Left renal cortex interstitium (tissue), 4 donors: Measurements from ENCODE around the gene CENPX. TPM values are rescaled to one million over a fixed set of nuclear protein-coding genes. Genes with fewer than 3 reads are reported as not detected.

Experiments
- DNase-seq, 4 donors: peaks; one replicate each; pipeline ENCODE4 v3.0.0-alpha.2; 2013; ENCODE audit warnings: low read depth in 4 of 4, low spot score in 2 of 4, missing footprints in 1 of 4
- polyA plus RNA-seq, 4 donors: library from polyadenylated mRNA; unstranded; fragments of 120-200 nt; gene quantifications; one replicate each; pipeline ENCODE4 v1.2.1, GENCODE V29; 2013; ENCODE audit not compliant: insufficient read length in 4 of 4

The CENPX gene
- polyA plus RNA-seq, 4 donors: 36.3 to 49.2 (median 45.1) TPM

DNA sequence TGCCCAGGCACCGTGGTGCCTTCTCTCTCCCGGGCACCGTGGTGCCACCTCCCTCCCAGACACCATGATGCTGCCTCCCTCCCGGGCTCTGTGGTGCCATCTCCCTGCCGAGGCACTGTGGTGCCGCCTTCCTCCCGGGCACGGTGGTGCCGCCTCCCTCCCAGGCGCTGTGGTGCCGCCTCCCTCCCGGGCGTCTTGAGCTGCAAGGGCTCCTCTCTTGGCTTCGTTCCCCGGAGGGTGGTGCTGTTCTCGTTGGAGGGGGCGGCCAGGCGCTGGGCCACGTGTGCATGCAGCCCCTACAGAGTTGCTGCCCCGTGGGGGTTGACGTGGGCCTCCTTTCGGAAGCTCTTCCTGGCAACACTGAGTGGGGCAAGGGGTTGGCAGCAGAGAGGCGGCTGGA lies 8.2 kb downstream of the CENPX start:
- DNase-seq: no peak

DNA sequence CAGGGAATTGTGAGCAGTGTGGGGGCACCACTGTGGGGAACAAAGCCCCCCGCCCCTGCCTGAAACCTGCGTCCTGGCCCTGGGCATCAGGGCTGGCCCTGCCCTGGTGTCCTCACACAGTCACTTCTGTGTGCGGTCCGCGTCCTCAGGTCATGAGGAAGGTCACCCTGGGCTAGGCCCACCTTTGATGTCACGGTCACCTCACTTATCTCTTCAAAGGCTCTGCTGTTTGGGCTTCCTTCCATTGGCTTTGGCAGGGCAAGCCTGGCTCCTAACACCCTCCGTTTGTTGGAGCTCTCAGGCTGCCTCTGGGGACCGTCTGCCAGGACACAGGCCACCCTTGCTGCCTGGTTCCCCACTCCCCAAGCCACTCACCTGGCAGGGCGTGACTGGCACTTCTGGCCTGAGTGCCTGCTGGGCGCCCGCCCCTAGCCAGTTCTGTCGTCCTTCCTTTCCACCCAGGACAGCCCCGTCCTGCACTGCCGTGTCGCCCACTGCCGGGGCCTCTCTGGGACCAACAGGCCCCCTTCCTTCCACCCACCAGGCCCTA lies 8.8 kb downstream of the CENPX start:
- DNase-seq: no peak

DNA sequence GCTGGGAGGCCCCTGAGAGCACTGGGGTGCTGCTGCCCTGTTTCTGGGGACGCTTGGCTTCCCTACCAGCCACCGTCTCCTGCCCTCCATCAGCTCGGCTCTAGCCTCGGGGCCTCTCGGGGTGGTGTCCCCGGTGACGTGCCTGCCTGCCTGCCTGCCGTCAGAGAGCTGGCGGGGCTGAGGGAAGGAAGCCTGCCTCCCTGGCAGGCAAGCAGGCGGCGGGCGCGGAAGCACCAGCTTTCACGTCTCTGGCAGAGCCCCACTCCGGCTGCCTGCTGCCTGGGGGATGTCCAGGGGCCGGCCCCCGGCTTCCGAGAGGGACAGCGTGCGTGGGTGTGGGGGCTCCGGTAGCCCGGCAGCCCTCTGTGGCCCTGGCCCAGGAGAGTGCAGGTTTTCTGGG lies 9.3 kb downstream of the CENPX start:
- DNase-seq: no peak

DNA sequence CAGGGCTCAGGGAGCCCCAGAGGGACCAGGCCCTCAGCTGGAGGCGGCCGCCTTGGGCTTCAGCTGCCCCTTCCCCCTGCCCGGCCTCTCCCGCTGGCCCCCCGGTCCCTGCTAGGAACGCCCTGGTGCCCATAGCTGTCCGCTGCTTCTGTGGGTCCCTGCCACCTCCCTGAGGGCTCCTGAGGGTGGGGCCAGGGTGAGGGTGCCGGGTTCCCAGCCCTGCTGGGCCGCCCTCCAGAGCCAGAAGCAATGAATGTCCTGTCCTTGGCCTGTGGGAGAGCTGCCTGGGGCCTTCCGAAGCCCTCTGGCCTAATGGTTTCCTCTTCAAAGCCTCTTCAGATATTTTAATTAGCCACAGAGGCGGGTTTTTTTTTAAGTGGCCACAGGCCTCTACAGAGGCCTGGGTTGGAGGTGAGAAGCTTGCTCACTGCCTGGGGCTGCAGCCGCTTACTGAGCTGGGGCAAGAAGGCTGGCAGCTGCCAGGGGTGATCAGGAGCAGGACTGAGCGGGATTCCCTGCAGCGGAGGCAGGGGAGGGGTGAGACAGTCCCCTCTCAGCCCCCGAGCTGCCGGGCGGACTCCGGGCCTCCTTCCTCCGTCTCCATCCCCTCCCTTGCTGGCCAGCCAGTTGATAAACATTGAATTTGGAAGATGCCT lies 9.9 kb downstream of the CENPX start:
- no peak for DNase-seq

DNA sequence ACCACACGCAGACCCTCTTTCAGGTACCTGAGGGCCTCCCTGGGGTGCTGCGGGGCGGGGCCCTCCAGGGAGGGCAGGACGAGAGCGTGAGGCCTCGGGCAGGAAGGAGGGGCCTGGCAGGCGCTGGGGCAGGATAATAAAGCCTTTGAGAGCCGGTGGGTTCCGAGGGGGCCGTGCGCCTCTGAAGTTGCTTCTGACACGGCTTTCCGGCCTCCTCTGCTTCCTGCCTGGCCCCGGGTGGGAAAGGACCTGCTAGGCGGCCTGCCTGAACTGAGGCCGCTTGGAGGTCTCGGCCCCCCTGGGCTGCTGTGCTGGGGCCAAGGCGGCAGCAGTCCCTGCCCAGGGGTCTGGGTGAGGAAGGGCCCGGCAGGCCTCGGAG lies 10.4 kb downstream of the CENPX start:
- no peak for DNase-seq

DNA sequence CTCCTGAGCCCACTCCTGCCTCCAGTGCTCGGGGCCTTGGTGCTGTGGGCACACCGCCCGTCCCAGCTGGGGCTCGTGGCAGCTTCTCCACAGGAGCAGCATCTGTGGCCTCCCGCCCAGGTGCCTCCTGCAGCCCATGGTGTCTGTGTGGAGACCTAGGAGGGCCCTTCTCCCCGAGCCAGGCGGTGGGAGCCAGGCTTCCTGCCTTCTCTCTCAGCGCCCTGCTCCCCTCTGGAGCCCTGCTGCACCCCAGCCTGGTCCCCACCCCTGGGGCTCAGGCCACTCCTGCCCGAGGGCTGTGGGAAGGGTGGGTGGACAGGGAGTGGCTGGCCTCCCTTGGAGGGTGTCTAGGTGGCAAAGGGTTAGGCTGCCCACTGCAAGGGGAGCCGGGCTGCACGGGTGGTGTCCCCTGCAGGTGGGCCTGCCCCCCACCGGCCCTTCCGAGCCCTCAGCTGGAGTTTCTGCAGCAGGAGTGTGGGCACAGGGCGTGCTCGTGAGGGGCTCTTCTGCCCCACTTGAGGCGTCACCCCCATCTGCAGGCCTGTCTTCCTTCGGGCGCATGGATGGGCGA lies 11.0 kb downstream of the CENPX start:
- DNase-seq: no peak

DNA sequence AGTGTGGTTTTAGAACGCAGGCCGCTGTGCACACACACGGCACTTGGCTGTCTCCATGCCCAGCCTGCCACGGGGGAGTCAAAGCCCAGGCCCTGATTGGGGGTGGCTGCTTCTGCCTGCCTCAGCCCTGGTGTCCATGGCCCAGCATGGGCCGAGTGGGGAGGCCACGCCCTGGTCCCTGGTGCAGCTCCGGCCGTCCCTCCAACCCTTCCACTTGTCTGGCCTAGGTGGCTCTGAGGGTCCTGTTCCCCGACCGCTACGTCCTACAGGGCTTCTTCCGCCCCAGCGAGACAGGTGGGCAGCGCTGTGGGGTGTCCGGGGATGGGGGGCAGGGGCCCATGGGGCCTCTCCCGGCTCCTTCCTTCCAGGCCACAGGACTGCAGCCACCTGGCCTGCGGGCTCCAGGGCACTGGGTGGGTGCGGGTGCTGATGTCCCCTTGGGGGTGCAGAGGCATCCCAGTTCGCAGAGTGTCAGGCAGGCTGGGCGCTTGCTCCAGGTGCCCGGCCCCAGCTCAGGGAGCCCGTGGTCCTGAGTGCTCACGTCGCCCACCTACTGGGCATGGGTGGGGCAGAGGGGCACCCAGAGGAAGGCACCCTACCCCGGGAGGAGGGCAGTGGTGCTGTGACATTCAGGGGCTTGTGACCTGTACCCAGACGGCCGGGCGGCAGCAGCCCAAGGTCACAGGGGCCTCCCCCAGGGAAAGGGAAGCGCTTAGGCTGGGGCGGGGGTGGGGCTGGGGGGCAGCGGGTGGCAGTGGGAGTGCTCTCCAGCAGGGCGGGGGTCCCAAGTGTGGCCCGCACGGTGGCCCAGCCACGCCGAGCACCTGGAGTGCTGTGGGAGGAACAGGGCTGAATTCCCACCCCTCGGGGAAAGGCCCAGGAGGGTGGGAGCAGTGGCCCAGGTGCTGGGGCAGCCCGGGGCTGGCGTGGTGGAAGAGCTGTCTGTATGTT lies 11.8 kb downstream of the CENPX start:
- DNase-seq: no peak

DNA sequence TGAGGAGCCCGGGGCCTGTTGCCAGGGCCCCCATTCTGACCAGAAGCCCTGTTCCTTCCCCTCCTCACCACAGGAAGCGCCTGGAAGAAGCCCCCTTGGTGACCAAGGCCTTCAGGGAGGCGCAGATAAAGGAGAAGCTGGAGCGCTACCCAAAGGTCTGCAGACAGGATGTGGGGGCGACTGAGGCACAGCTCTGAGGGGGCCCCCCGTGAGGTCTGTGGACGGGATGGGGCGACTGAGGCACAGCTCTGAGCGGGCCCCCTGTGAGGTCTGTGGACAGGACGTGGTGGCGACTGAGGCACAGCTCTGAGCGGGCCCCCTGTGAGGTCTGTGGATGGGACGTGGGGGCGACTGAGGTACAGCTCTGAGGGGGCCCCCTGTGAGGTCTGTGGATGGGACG lies 13.3 kb downstream of the CENPX start:
- DNase-seq: no peak

DNA sequence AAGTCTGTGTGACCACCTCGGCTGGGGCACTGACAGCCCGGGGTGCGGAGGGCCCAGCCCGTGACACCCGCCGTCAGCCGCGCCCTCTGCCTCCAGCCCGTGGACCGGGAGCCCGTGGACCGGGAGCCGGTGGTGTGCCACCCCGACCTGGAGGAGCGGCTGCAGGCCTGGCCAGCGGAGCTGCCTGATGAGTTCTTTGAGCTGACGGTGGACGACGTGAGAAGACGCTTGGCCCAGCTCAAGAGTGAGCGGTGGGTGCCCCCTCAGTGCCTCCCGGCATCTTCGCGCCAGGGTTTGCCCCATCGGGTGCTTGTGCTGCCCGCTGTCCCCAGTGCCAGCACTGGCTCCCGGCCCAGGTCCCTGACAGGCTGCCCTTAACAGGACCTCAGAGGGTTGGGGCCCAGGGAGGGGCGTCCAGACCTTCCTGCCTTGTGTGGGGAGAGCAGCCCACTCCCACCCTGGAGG lies 13.7 kb downstream of the CENPX start:
- DNase-seq: no peak

DNA sequence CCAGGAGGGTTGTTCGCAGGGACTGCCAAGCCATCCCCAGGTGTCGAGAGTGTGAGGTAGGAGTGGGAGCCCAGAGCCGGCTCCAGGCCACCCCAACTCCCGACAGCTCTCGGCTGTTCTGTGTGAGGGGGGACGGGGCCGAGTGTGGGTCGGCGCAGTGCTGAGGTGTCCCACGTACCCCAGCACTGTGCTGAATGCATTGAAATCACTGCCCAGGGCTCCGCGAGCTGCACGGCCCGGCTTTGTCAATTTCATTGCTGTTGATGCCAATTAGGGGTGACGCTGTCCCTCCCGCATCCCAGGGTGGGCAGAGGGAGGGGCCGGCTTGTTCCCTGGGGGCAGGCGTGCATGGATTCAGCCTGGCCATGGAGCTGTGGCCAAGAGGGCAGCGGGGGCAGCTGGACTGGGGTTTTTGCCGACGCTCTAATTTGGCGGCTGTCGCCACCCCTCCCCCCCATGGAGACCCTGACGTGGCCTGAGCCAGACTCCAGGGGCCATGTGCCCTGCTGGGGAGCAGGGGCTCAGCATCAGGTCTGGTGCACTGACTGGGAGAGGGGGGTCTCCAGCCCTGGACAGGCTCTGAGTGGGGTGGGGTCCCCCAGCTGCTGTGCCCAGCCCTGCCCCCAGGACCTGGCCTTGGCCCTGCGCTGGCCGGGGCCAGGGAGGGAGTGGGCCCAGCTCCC lies 14.3 kb downstream of the CENPX start:
- DNase-seq: no peak

DNA sequence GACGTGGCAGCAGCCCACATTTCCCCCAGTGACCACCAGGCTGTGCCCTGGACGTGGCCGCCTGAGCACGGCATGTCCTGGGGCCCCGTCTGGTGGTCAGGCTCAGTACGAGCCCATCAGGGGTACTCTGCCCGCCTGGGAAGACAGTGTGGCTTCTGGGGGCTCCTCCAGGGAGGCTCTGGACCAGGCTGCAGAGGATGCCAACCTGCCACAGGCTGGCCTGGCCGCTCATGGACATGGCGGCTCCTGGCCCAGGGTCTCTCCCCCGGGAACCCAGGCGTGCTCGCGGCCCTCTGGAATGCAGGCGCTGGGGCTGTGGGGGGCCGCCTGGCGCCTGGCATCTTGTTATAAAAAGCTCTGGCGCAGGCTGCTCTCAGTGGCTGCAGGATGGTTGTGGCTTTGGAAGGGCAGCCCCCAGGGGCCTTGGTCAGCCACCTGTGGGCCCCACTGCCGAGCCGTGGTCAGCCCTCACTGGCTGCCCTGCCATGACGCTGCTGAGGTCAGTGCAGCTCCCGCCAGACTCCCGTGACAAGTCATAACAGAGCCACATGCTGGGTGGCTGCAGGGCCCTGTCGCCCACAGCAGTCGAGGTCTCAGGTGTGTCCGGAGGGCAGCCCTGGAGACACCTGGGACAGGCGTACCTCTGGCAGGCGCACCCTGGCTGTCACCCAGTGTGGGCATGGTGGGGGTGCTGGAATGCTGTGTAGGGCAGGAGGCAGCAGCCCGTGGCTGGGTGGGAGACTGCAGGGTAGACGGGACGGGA lies 15.0 kb downstream of the CENPX start:
- no peak for DNase-seq

DNA sequence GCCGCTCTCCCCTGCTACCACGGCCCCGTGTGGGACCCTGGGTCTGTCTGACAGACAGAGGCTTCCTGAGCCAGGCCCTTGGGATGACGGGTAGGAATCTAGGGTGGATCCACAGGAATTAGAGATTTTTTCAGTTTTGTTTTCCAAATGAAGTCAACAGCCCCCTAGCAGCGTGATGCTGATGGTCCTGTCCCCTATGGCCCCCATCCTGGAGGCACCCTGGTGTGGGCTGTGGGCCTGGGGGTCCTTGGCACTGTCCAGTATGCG lies 15.5 kb downstream of the CENPX start:
- DNase-seq: no peak

DNA sequence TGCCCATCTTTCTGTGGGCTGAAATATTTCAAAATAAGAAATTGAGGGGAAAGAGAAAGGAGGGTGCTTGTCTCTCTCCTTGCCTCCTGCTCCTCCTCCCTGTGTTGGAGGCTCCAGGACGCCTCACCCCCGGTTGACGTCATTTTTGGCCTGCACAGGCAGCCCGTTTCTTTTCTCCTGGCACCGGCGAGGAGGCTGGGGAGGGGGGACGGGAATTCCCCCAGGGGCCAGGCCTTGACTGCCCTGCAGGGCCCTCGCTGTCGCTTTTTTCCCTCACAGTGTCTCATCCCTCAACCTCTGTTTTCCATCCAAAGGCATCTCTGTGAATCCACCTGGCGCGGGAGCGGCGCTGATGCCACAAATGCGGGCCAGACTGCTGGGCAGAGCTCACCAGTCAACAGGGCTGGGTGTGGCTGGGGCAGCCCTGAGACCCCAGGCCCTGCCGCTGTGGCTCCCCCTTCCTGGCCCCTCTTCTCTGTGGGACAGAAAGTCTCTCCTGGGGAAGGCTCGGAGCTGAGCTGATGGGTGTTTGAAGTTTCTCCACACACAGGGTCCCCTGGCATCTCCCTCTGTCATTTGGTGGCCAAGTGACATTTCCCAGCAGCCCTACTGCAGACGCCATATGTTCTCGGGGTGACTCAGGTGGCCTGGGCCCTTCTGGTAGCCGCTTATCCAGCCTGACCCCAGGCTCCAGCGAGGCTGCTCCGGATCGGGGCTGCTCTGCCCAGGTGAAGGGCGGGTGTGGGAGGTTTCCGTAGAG lies 16.0 kb downstream of the CENPX start:
- no peak for DNase-seq

DNA sequence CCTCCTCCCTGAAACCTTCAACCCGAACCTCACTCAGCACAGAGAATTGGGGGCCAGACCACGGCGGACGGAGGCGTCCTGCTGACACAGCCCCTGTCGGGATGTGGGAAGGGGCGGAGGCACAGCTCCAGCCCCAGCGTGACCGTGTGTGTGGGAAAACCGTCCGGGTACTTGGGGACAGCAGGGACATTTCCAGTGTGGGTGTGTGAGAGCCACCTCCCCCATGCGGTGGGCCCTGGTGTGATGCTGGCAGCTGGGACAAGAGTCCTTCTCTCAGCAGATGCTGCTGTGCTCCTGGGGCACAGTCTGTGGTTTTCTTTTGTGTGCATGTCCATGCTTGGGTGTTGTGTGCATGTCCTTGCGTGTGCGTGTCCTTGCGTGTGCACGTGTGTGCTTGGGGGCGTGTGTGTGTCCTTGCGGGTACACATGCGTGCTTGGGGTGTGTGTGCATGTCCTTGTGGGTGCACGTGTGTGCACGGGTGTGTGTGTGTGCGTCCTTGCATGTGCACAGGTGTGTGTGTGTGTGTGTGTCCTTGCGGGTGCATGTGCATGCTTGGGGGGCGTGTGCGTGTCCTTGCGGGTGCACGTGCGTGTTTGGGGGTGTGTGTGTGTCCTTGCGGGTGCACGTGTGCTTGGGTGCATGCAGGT lies 16.9 kb downstream of the CENPX start:
- DNase-seq: no peak

DNA sequence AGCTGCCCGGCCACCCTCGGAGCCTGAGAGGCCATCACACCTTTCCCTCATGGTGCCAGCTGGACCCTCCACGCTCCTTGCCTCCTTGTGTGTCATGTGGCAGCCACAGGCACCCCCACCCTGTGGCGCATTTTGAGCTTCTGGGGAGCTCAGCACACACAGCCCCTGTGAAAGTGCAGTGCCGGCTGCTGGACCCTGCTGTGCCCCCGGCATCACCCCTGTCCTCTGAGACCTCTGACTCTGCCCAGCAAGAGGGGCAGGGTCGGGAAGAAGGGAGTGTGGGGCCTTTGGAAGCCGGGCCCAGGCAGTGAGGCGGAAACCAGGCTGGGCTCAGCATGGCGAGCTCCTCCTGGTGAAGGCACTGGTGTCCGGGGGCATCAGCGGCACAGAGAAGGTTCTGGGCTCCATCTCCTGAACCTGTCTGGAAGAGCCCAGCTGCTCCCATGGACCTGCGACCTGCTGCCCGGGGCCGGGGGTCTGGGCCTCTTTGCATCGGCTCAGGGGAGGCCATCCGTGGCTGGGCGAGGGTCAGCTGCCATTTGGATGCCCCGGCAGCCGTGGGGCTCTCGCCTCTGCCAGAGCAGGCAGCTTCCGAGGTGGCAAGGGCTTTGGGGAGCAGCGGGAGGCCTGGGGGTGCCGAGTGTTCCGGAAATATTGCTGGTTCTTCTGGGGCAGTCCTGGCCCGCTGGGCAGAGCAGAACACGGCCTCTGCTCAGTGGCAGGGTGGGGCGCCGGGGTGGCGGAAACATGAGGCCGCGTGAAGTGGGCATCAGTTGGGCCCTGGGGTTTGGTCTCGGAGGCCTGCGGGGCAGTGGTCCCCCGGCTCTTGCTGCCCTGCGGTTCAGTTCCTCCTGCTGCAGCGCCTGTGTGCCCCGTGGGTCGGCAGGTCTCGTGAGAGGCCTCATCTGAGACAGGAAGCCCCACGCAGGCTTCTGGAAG lies 17.9 kb downstream of the CENPX start:
- DNase-seq: no peak

DNA sequence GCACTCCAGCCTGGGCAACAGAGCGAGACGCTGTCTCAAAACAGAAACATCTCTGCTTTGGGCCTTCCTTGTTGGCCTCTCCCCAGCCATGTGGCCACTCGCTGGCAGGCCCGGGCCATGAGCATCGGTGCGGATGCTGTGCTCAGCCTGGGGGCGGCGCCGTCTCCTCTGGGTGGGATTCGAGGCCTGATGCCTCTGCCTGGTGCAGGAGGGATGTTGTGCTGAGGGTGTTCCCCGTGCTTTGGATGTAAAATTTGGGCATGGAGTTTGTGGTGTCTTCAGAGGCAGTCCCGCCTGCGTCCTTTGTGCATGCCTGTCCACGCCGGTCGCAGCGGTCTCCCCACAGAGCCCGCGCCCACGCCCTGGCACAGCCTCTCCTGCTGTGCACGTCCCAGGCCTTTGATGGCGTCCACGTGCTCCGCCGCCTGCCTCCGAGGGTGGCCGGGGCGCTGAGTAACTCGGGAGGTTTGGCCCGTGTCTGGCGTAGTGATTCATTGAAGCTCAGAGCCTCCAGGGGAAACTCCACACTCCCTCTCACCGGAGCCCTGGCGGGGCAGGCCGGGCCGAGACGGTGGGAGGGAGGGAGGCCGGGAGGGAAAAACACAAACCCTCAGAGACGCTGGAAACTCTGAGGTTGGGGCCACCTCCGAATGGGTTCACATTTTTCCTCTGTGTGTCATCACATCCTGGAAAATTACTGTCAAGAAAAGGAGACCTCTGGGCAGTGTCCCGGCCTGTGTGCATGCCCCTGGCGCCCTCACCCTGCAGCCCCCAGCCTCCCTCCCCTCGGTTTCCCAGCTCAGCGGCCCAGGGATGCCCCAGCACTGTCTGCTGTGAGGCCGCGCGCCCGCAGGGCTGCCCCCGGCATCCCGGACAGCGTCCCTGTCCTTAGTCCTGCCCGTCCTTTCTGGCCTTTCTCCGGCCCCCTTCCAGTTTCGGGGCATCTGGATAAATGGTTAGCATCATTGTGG lies 19.0 kb downstream of the CENPX start:
- DNase-seq: no peak

DNA sequence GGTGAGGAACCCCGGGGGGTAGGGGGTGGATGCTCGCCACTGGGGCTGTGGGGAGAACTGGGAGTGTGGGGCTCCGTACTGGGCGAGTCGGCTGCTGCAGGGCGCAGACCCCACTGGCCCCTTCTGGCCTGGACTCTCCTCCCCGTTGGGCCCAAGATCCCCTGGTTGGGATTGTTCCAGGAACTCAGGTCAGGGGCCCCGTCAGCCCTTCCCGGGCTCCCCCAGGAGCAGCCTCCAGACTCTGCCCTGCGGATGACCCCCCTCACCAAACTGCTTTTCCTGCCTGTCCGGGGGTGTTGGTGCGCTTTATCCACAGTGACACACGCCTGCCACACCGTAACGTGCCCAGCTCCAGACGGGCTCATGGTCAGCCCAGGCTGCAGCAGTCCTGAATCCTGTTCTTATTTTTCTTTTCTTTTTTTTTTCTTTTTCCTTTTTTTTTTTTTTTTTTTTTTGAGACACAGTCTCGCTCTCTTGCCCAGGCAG lies 21.1 kb downstream of the CENPX start:
- no peak for DNase-seq
